GM21786 (cell line): ENCODE results near the gene PARD6B.
"Not testable (repeated sequence)": the region's sequence is repeated elsewhere in the genome, so short reads cannot be mapped to it uniquely, and the experiment has no call there.

Experiments
- ATAC-seq: cut with Tn5 transposase; IDR thresholded peaks from one replicate; pipeline ENCODE4 v1.9.1; 2021; ENCODE audit not compliant: unreplicated experiment

The PARD6B gene

GRCh38 chr20:50743087-50743486 is 11.7 kb downstream of the PARD6B start:
- no peak for ATAC-seq

- ATAC-seq: no peak
Measured at GRCh38 chr20:50744143-50744792, 12.9 kb downstream of the PARD6B start.

- ATAC-seq: no peak
Measured at GRCh38 chr20:50745634-50746137, 14.3 kb downstream of the PARD6B start.

DNA sequence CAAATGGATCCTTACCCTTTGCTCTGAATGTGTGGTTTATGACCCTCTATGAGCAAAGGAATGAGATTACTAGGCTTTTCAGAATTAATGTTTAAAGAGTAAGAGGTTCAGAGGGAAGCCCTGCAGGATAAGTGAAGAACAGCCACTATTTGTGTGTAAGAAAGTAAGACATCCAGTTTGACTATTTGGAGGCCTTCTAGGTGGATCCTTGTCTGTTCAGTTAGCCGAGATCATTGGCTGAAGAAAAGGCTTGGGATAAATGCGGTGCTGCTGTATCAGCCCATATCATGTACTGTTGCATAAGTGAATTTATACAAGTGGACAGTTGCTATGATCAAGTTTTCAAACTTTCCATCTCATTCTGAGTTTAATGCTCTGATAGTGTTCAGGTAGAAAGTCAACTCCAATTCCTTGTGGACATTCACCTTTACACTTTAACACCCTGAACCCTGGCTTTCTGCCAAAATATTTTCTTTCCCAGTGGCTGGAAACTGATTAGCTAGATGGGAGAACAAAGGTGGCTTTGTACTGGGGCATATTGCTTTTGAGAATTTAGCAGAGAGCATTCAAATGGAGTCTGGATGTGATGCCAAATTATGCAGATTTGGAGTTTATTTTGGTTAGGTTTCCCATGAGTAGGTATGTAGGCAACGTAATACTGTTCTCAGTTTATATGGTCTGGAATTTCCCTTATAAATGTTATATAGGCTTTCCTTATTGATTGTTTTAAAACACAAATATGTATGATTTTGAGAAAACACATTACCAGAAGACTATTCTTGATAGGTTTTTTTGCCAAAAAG is 15.0 kb downstream of the PARD6B start:
- no peak for ATAC-seq

DNA sequence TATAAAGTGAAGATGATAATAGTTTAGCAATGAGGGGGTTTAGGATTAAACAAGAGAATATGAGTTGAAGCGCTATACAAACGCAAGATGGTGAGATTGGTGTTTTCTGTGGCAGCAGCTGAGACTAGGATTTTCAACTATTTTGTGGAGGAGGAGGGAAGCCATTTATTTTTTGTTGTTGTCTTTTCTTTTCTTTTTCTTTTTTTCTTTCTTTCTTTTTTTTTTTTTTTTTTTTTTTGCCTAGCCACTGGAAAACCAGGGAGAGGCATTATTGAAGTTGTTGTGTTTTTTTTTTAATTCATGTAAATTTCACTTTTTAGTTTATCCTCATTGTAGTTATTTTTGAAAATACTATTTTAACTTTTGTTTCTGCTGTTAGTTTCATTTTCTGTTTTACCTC is 15.9 kb downstream of the PARD6B start:
- no peak for ATAC-seq

- no peak for ATAC-seq
Measured at GRCh38 chr20:50750145-50750671, 18.8 kb downstream of the PARD6B start.

DNA sequence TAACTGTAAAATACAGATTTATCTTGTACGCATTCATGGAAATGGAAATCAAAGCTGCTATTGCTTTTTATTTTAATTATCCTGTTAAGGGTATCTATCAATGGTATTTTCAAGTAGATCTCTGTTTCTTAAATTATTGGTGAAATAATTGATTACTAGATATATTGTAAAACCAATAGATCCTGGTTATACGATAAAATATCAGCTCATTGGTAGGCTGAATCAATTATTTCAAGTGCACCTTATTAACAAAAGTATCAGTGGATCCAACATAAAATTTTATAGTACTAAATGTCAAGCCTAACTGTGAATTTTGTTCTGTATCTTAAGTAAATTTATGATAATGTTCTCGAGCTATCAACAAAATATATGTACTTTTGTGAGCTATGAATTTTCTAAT is 21.8 kb downstream of the PARD6B start:
- no peak for ATAC-seq

- ATAC-seq: no peak
Measured at GRCh38 chr20:50754420-50754819, 23.0 kb downstream of the PARD6B start.

DNA sequence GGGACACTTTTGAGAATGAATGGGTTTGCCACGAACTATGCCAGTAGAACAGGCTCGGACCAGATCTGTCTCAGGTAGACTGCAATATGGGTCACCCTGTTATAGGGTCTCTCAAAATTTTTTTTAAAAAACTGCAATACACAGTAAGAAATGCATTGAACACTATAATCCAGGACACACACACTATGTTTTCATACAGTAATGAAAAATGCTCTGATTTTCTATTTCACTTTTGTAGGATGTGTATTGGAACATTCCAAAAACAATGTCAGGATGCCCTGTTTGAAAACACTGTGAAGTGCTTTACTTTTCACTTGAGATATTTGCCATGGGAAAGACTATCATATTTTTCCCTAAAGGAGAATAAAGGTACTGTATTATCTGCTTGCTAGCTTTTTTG is 25.1 kb downstream of the PARD6B start:
- ATAC-seq: no peak

DNA sequence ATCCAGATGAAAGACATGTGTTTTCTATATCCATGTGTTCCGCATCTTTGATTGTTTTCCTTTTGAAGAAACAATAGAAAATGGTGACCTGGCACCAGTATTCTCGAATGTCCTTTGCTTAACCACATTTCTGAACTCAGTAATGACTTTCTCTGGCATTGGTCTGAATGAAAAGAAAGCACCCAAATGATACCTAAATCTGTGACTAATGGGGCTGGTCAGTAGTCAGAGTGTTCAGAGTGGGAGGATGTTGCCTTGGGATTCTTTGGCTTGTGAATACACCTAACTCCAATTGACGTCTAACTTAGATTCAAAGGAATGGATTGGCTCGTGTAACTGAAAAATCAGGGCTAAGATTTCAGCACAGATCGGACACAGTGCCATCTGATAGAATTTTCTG is 27.1 kb downstream of the PARD6B start:
- no peak for ATAC-seq

DNA sequence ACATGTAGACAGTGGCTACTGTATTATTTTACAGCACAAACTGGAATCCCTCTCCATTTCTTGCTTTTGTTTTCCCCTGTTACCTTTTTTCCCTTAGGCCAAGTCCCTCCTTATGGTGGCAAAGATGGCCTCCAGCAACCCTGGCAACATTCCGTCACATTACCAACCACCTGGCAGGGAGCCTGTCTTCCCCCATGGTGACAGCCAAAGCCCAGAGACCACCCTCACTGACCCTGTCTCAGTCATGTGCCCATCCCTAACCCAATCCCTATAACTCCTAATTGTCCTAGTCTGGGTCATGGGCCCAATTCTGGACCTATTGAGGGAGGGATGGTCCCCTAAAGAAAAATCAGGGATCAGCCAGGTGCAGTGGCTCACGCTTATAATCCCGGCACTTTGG is 27.6 kb downstream of the PARD6B start:
- no peak for ATAC-seq

- ATAC-seq: no peak
Measured at GRCh38 chr20:50759678-50760077, 28.3 kb downstream of the PARD6B start.

DNA sequence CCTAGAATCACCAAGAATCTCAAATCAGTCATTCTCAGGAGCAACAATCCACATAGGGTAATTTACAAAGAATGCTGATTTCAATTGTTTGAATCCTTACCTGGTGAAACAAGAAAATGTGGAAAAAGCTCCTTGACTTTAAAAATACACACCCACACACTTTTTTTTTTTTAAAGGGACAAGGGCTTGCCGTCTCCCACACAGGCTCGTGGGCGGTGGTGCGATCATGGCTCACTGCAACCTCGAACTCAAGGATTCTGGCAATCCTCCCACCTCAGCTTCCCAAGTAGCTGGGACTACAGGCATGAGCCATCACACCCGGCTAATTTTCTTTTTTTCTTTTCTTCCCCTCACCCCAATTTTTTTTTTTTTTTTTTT is 30.7 kb downstream of the PARD6B start:
- no peak for ATAC-seq

DNA sequence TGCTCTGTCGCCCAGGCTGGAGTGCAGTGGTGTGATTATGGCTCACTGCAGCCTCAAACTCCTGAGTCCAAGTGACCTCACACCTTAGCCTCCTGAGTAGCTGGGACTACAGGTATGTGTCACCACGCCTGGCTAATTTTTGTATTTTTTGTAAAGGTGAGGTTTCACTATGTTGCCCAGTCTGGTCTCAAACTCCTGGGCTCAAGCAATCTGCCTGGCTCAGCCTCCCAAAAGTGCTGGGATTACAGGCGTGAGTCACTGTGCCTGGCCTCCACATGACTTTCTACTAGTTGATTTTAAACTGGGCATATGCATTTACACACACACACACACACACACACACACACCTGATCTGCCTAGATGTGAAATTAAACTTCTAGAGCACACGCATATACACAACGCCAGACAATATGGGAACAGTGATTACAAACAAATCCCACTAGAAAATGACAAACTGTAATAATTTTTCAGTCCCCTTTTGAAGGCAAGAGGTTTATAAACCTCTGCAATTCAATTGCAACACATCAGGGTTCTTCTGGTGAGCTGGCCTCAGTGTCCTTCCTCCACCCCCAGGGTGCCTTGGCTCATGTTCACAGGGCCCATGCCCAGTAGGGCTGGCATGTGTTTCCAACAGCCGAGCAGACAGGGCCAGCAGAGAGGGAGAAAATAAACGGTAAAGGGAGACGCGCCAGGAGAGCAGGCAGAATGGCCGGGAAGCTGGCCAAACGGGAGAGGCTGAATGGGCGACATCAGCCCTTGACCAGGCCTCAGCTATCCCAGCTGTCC is 31.2 kb downstream of the PARD6B start:
- ATAC-seq: no peak

DNA sequence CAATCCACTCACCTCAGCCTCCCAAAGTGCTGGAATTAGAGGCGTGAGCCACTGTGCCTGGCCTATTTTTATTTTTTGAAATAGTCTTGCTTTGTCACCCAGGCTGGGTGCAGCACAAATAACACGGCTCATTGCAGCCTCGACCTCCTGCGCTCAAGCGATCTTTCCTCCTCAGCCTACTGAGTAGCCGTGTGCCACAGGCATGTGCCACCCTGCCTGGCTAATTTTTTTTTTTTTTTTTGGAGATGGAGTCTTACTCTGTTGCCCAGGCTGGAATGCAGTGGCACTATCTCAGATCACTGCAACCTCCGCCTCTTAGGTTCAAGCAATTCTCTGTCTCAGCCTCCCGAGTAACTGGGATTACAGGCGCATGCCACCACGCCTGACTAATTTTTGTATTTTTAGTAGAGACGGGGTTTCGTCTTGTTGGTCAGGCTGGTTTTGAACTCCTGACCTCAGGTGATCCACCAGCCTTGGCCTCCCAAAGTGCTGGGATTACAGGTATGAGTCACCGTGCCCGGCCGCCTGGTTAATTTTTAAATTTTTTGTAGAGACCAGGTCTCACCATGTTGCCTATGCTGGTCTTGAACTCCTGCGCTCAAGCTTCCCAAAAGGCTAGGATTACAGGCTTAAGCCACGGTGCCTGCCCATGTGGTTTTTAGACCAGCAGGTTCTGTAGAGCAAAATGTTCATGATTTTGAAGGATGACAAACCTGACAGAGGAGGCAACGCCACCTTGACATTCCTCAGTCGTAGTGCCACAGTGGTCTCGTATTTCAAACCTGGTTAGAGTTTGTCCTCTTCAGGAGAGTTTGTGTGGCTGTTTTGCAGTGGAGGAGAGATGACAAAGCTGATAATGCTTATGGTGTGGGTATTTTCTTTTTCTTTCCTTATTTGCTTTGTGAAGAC is 32.4 kb downstream of the PARD6B start:
- not testable (repeated sequence) for ATAC-seq

- ATAC-seq: not testable (repeated sequence)
Measured at GRCh38 chr20:50765251-50765650, 33.9 kb downstream of the PARD6B start.

DNA sequence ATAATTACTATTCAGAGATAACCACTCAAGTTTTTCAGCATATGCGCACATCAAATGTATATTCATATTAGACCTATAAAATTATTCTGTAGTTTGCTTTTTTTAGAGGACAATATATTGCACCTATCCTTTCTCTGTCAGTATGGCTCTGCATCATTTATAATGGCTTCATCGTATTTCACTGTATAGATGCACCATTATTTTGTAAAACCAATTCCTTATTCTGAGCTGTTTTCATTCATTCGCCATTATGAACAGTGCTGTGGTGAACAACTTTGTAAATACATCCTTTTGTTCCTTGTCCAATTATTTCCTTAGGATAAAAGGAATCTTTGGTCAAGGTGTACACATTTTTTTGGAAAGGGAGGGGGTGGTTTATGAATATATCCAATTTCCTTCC is 34.3 kb downstream of the PARD6B start:
- ATAC-seq: no peak

- ATAC-seq: not testable (repeated sequence)
Measured at GRCh38 chr20:50766955-50767809, 35.8 kb downstream of the PARD6B start.

DNA sequence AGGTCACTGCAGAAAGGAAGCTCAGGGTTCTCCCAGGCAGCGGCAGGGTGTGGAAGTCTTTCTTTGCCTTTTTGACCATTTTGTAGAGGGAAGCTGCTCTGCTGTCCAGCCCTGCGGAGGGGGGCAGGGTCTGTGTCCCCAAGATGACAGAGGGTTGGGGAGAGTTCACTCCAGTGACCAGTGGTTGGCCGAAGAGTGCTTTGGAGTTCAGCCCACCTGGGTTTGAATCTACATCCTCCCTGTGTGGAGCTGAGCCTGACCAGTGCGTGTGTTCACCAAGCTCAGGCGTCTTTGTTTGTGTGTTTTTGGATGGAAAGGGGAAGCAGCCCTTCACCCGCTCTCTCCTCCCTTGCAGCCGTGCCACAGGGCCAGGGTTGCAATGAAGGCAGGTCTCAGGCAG is 37.6 kb downstream of the PARD6B start:
- not testable (repeated sequence) for ATAC-seq
